ACC112 (cell line): ENCODE results near the gene HBZ.
"Not testable (repeated sequence)": the region's sequence is repeated elsewhere in the genome, so short reads cannot be mapped to it uniquely, and the experiment has no call there.

ENCODE experiments used
- H2AFZ ChIP-seq: fragments of 200-600 bp; sonication (generic); one replicate; pipeline ENCODE4 v1.6.0; 2017; ENCODE audit warnings: antibody characterized with exemption, low read length; ENCODE audit not compliant: unreplicated experiment
- H3K27ac ChIP-seq: fragments of 200-600 bp; sonication (generic); 2 replicates; pipeline ENCODE4 v1.5.1; 2014; ENCODE audit warnings: low read depth, mild to moderate bottlenecking, antibody characterized with exemption, low read length, moderate library complexity
- H3K27me3 ChIP-seq: fragments of 200-600 bp; sonication (generic); 2 replicates; pipeline ENCODE4 v1.6.1; 2014; ENCODE audit warnings: mild to moderate bottlenecking, antibody characterized with exemption, low read length, moderate library complexity, mixed read lengths; ENCODE audit not compliant: insufficient read depth
- H3K36me3 ChIP-seq: fragments of 200-600 bp; sonication (generic); 2 replicates; pipeline ENCODE4 v1.6.1; 2016; ENCODE audit warnings: mild to moderate bottlenecking, antibody characterized with exemption, low read length, moderate library complexity, mixed read lengths; ENCODE audit not compliant: insufficient read depth
- H3K4me1 ChIP-seq: fragments of 200-600 bp; sonication (generic); one replicate; pipeline ENCODE4 v1.6.1; 2016; ENCODE audit warnings: low read length, mixed read lengths; ENCODE audit not compliant: insufficient read depth, unreplicated experiment, control insufficient read depth
- H3K4me3 ChIP-seq: fragments of 200-600 bp; sonication (generic); 2 replicates; pipeline ENCODE4 v1.5.1; 2014; ENCODE audit warnings: mild to moderate bottlenecking, low read depth, low read length
- H3K79me2 ChIP-seq: fragments of 200-600 bp; sonication (generic); one replicate; pipeline ENCODE4 v1.6.0; 2016; ENCODE audit warnings: low read length; ENCODE audit not compliant: control insufficient read depth, unreplicated experiment, insufficient read depth

The HBZ gene

GRCh38 chr16:133716-134115 is 18.7 kb upstream of the HBZ start:
- H3K27me3 ChIP-seq: no peaks in the 10 kb centered on the region
- H3K79me2 ChIP-seq: peaks cover 69% of the 10 kb centered on the region
- no peak overlapping the region for H2AFZ ChIP-seq
- no peaks in the 10 kb centered on the region for H3K36me3 ChIP-seq
- H3K4me3 ChIP-seq: no peak overlapping the region
- no peak overlapping the region for H3K27ac ChIP-seq
- H3K4me1 ChIP-seq: peaks cover 3% of the 10 kb centered on the region

GRCh38 chr16:138049-138417 is 14.4 kb upstream of the HBZ start:
- H3K4me3 ChIP-seq: peak overlapping the region; percentile 93
- H2AFZ ChIP-seq: peak overlapping the region; percentile 59
- H3K27ac ChIP-seq: peak overlapping the region; percentile 30
- H3K4me1 ChIP-seq: peaks cover 3% of the 10 kb centered on the region
- no peaks in the 10 kb centered on the region for H3K36me3 ChIP-seq
- no peaks in the 10 kb centered on the region for H3K27me3 ChIP-seq
- peaks cover 42% of the 10 kb centered on the region for H3K79me2 ChIP-seq

GRCh38 chr16:140175-140857 is 12.1 kb upstream of the HBZ start:
- Histone ChIP-seq H3K79me2 (peaks cover 22% of the 10 kb centered on the region), H3K4me3 (no peak overlapping the region), H3K27ac (no peak overlapping the region), H3K36me3 (no peaks in the 10 kb centered on the region), H3K27me3 (no peaks in the 10 kb centered on the region), H2AFZ (no peak overlapping the region), H3K4me1 (peaks cover 3% of the 10 kb centered on the region)

- Histone ChIP-seq H3K4me1 (no peaks in the 10 kb centered on the region), H3K27me3 (no peaks in the 10 kb centered on the region), H3K27ac (no peak overlapping the region), H3K36me3 (no peaks in the 10 kb centered on the region), H3K79me2 (peaks cover 7% of the 10 kb centered on the region), H2AFZ (no peak overlapping the region), H3K4me3 (no peak overlapping the region)
Measured at GRCh38 chr16:142405-142967, 10.0 kb upstream of the HBZ start.

GRCh38 chr16:143047-143446 is 9.4 kb upstream of the HBZ start:
- no peak overlapping the region for H2AFZ ChIP-seq
- H3K27ac ChIP-seq: no peak overlapping the region
- no peaks in the 10 kb centered on the region for H3K27me3 ChIP-seq
- H3K4me3 ChIP-seq: no peak overlapping the region
- H3K4me1 ChIP-seq: no peaks in the 10 kb centered on the region
- H3K36me3 ChIP-seq: no peaks in the 10 kb centered on the region
- peaks cover 2% of the 10 kb centered on the region for H3K79me2 ChIP-seq

GRCh38 chr16:143456-143855 is 9.0 kb upstream of the HBZ start:
- Histone ChIP-seq H3K79me2 (no peaks in the 10 kb centered on the region), H3K27me3 (no peaks in the 10 kb centered on the region), H3K27ac (no peak overlapping the region), H3K36me3 (no peaks in the 10 kb centered on the region), H3K4me3 (no peak overlapping the region), H2AFZ (no peak overlapping the region), H3K4me1 (no peaks in the 10 kb centered on the region)

- Histone ChIP-seq H3K79me2 (no peaks in the 10 kb centered on the region), H2AFZ (no peak overlapping the region), H3K27me3 (no peaks in the 10 kb centered on the region), H3K36me3 (no peaks in the 10 kb centered on the region), H3K4me3 (no peak overlapping the region), H3K27ac (no peak overlapping the region), H3K4me1 (peaks cover 7% of the 10 kb centered on the region)
Measured at GRCh38 chr16:144797-145252, 7.6 kb upstream of the HBZ start.

GRCh38 chr16:146646-147045 is 5.8 kb upstream of the HBZ start:
- Histone ChIP-seq H3K36me3 (no peaks in the 10 kb centered on the region), H3K79me2 (no peaks in the 10 kb centered on the region), H3K27me3 (no peaks in the 10 kb centered on the region)

GRCh38 chr16:149024-149660 is 3.3 kb upstream of the HBZ start:
- H3K27me3 ChIP-seq: no peaks in the 10 kb centered on the region; the same call in 1 of the 2 replicates
- no peak overlapping the region for H3K4me3 ChIP-seq
- no peaks in the 10 kb centered on the region for H3K79me2 ChIP-seq
- H2AFZ ChIP-seq: no peak overlapping the region
- H3K36me3 ChIP-seq: no peaks in the 10 kb centered on the region
- H3K27ac ChIP-seq: no peak overlapping the region
- peaks cover 7% of the 10 kb centered on the region for H3K4me1 ChIP-seq

More at GRCh38 chr16:146646-147045, 5.8 kb upstream of the HBZ start:
- Histone ChIP-seq H3K27ac (no peak overlapping the region), H3K4me1 (peaks cover 7% of the 10 kb centered on the region), H2AFZ (no peak overlapping the region), H3K4me3 (no peak overlapping the region)

- not testable (repeated sequence) for H3K27ac ChIP-seq, H3K36me3 ChIP-seq, H3K4me3 ChIP-seq, H2AFZ ChIP-seq, H3K79me2 ChIP-seq
- Histone ChIP-seq H3K4me1 (peaks cover 11% of the 10 kb centered on the region), H3K27me3 (peaks cover 17% of the 10 kb centered on the region)
Measured at GRCh38 chr16:153129-153521, 681 bp downstream of the HBZ start.
